ENCODE measurements around the gene ERP27. TPM values are rescaled to one million over a fixed set of nuclear protein-coding genes. Genes with fewer than 3 reads are reported as not detected.

ERP27 gene
- total RNA-seq, 1 experiment from 2014 or later = 0.98 TPM

- no peaks in the 10 kb centered on the region for H3K9me3 ChIP-seq
- H3K36me3 ChIP-seq (ENCODE audit: control insufficient read depth, insufficient read depth, low read length) = no peaks in the 10 kb centered on the region
- Mint-ChIP-seq H3K36me3 (ENCODE audit: insufficient read depth, unreplicated experiment) (no peaks in the 10 kb centered on the region), H3K27me3 (ENCODE audit: insufficient read depth, unreplicated experiment) (no peaks in the 10 kb centered on the region), H3K9me3 (ENCODE audit: unreplicated experiment) (peaks cover 31% of the 10 kb centered on the region), H3K4me3 (ENCODE audit: unreplicated experiment) (peak overlapping the region; percentile 6), H3K27ac (ENCODE audit: unreplicated experiment) (peak overlapping the region; percentile 55), H3K4me1 (ENCODE audit: low read depth, unreplicated experiment) (peaks cover 41% of the 10 kb centered on the region)
- CTCF ChIA-PET = no interaction called here
- no TSS peak for BruUV-seq (replicated peaks)
- POLR2A ChIA-PET = no interaction called here
- H3K4me1 ChIP-seq = peaks cover 55% of the 10 kb centered on the region
- no peak for TF ChIP-seq CTCF (IDR thresholded peaks at IDR 0.05; ENCODE audit: insufficient read depth in 1 of 2, low read depth in 1 of 2, low read length in 1 of 2, severe bottlenecking in 1 of 2, unreplicated experiment in 1 of 2)
- H3K27me3 ChIP-seq (replicated peaks; ENCODE audit: control insufficient read depth, insufficient read depth, low read length) = no peaks in the 10 kb centered on the region
- DNase-seq = peak; percentile 81 to 90
- intact Hi-C loops (cut with micrococcal nuclease; ENCODE audit: unreplicated experiment) = loop anchor here (1.0 to 2.0 kb wide), 2 partner anchors 16 to 22 kb away; no protein-coding TSS in a partner anchor
- no peak overlapping the region for H3K4me3 ChIP-seq (ENCODE audit: low read depth, low read length)
Measured at GRCh38 chr12:14950982-14951746, 12.8 kb upstream of the ERP27 start.

GRCh38 chr12:14950421-14950820, 12.1 kb upstream of the ERP27 start:
- Mint-ChIP-seq H3K4me3 (ENCODE audit: unreplicated experiment) (peak overlapping the region; percentile 5), H3K9me3 (ENCODE audit: unreplicated experiment) (peaks cover 31% of the 10 kb centered on the region), H3K27ac (ENCODE audit: unreplicated experiment) (peak overlapping the region; percentile 55), H3K36me3 (ENCODE audit: insufficient read depth, unreplicated experiment) (no peaks in the 10 kb centered on the region), H3K4me1 (ENCODE audit: low read depth, unreplicated experiment) (peaks cover 41% of the 10 kb centered on the region), H3K27me3 (ENCODE audit: insufficient read depth, unreplicated experiment) (no peaks in the 10 kb centered on the region)
- ChIA-PET CTCF (no interaction called here), POLR2A (no interaction called here)
- no peaks in the 10 kb centered on the region for H3K27me3 ChIP-seq (replicated peaks; ENCODE audit: control insufficient read depth, insufficient read depth, low read length)
- H3K4me1 ChIP-seq = peaks cover 55% of the 10 kb centered on the region
- H3K9me3 ChIP-seq = no peaks in the 10 kb centered on the region
- TSS peak; percentile 80 for BruUV-seq (replicated peaks)
- no peak for DNase-seq
- intact Hi-C loops (cut with micrococcal nuclease; ENCODE audit: unreplicated experiment) = loop anchor here (2.0 kb wide), 1 partner anchor 16 kb away; no protein-coding TSS in a partner anchor
- no peak overlapping the region for H3K4me3 ChIP-seq (ENCODE audit: low read depth, low read length)
- H3K36me3 ChIP-seq (ENCODE audit: control insufficient read depth, insufficient read depth, low read length) = no peaks in the 10 kb centered on the region
- no peak for TF ChIP-seq CTCF (IDR thresholded peaks at IDR 0.05; ENCODE audit: insufficient read depth in 1 of 2, low read depth in 1 of 2, low read length in 1 of 2, severe bottlenecking in 1 of 2, unreplicated experiment in 1 of 2)

- Mint-ChIP-seq H3K4me1 (ENCODE audit: low read depth, unreplicated experiment) (peaks cover 41% of the 10 kb centered on the region), H3K4me3 (ENCODE audit: unreplicated experiment) (peak overlapping the region; percentile 5), H3K27ac (ENCODE audit: unreplicated experiment) (peak overlapping the region; percentile 55), H3K36me3 (ENCODE audit: insufficient read depth, unreplicated experiment) (no peaks in the 10 kb centered on the region), H3K27me3 (ENCODE audit: insufficient read depth, unreplicated experiment) (no peaks in the 10 kb centered on the region), H3K9me3 (ENCODE audit: unreplicated experiment) (peaks cover 31% of the 10 kb centered on the region)
- Histone ChIP-seq H3K36me3 (ENCODE audit: control insufficient read depth, insufficient read depth, low read length) (no peaks in the 10 kb centered on the region), H3K9me3 (no peaks in the 10 kb centered on the region), H3K27me3 (replicated peaks; ENCODE audit: control insufficient read depth, insufficient read depth, low read length) (no peaks in the 10 kb centered on the region), H3K4me3 (ENCODE audit: low read depth, low read length) (no peak overlapping the region), H3K4me1 (peaks cover 55% of the 10 kb centered on the region)
- no peak for TF ChIP-seq CTCF (IDR thresholded peaks at IDR 0.05; ENCODE audit: insufficient read depth in 1 of 2, low read depth in 1 of 2, low read length in 1 of 2, severe bottlenecking in 1 of 2, unreplicated experiment in 1 of 2)
- intact Hi-C loops (cut with micrococcal nuclease; ENCODE audit: unreplicated experiment) = loop anchor here (2.0 kb wide), 1 partner anchor 15 kb away; no protein-coding TSS in a partner anchor
- CTCF ChIA-PET = no interaction called here
- no TSS peak for BruUV-seq (replicated peaks)
- POLR2A ChIA-PET = no interaction called here
- no peak for DNase-seq
Measured at GRCh38 chr12:14949631-14950030, 11.3 kb upstream of the ERP27 start.
